Measurements from ENCODE around the gene DLG2. TPM values are rescaled to one million over a fixed set of nuclear protein-coding genes. Genes with fewer than 3 reads are reported as not detected.

DLG2 gene
- total RNA-seq, 3 donors from 2014 or later (not counting 1 experiment from before 2014, with no cell fraction given): 1.7 to 2.9 (median 2.2) TPM

DNA sequence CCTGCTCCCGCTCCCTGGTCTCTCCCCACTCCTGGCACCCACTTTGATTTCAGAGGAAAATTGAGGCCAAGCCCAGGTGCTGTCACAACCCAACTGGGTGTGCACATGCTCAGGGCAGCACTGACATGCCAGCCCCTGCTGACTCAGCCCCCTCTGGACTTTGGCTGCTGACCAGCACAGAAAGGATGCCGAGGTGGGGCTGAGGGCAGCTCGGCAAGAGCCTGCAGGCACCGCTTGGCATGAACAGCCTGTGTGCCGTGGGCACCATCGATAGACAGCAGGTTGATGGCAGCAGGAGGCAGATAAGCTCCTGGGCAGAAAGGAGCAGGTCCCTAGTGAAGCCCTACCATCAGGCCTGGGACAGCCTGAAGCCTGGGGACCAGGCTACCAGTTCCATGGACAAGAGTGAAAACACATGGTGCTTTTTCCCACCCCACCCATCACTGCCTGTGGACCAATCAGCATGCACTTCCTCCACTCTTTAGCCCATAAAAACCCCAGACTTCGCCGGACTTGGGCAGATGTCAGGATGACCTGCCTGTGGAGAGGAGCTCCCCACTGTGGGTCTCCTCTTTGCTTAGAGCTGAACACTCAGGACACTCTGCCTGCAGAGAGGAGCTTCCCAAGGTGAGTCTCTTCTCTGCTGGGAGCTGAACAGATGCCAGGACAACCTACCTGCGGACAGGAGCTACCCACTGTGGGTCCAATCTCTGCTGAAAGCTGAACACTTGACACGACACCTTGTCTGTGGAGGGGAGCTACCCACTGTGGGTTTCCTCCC is 832.3 kb downstream of the DLG2 start:
- H3K4me3 Mint-ChIP-seq: no peak overlapping the region
- Histone ChIP-seq H3K27ac (ENCODE audit: low read length) (no peak overlapping the region), H3K4me1 (ENCODE audit: control insufficient read depth, insufficient read depth, low read length) (no peaks in the 10 kb centered on the region), H3K4me3 (ENCODE audit: low read length) (no peak overlapping the region), H3K9me3 (ENCODE audit: control insufficient read depth, insufficient read depth, low read length) (peaks cover 23% of the 10 kb centered on the region), H3K27me3 (ENCODE audit: control insufficient read depth, insufficient read depth, low read length) (no peaks in the 10 kb centered on the region), H3K36me3 (ENCODE audit: control insufficient read depth, insufficient read depth, low read length) (no peaks in the 10 kb centered on the region)
- peaks cover 5 to 12% of the 10 kb centered on the region in 2 donors for H3K9me3 Mint-ChIP-seq
- H3K27ac Mint-ChIP-seq: no peak overlapping the region
- ATAC-seq (no peak), DNase-seq (no peak)
- intact Hi-C loops (cut with micrococcal nuclease): no loop called here
- TF ChIP-seq, protein P1, sequence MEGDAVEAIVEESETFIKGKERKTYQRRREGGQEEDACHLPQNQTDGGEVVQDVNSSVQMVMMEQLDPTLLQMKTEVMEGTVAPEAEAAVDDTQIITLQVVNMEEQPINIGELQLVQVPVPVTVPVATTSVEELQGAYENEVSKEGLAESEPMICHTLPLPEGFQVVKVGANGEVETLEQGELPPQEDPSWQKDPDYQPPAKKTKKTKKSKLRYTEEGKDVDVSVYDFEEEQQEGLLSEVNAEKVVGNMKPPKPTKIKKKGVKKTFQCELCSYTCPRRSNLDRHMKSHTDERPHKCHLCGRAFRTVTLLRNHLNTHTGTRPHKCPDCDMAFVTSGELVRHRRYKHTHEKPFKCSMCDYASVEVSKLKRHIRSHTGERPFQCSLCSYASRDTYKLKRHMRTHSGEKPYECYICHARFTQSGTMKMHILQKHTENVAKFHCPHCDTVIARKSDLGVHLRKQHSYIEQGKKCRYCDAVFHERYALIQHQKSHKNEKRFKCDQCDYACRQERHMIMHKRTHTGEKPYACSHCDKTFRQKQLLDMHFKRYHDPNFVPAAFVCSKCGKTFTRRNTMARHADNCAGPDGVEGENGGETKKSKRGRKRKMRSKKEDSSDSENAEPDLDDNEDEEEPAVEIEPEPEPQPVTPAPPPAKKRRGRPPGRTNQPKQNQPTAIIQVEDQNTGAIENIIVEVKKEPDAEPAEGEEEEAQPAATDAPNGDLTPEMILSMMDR (IDR thresholded peaks at IDR 0.05): no peak
- H3K4me1 Mint-ChIP-seq: no peaks in the 10 kb centered on the region
- H3K27me3 Mint-ChIP-seq (ENCODE audit: low read depth in 2 of 2): no peaks in the 10 kb centered on the region
- WGBS (ENCODE audit: insufficient coverage): 91% methylated on average over 10 of the region's 10 CpGs
- H3K36me3 Mint-ChIP-seq: peaks cover 5% of the 10 kb centered on the region

DNA sequence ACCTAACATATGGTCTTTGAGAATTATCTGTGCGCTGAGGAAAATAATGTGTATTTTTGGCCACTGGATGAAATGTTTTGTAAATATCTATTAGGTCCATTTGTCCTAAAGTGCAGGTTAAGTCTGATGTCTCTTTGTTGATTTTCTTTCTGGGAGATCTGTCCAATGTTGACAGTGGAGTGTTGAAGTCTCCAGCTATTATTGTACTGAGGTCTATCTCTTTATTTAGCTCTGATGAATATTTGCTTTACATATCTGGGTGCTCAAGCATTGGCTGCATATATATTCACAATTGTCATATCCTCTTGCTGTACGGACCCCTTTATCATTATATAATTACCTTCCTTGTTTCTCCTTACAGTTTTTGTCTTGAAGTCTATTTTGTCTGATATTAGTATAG is 833.8 kb downstream of the DLG2 start:
- Mint-ChIP-seq H3K36me3 (no peaks in the 10 kb centered on the region), H3K4me1 (no peaks in the 10 kb centered on the region), H3K4me3 (no peak overlapping the region), H3K27ac (no peak overlapping the region), H3K27me3 (ENCODE audit: low read depth in 2 of 2) (no peaks in the 10 kb centered on the region), H3K9me3 (peaks cover 8 to 10% of the 10 kb centered on the region in 2 donors)
- H3K9me3 ChIP-seq (ENCODE audit: control insufficient read depth, insufficient read depth, low read length): peaks cover 16% of the 10 kb centered on the region
- H3K4me1 ChIP-seq (ENCODE audit: control insufficient read depth, insufficient read depth, low read length): no peaks in the 10 kb centered on the region
- H3K36me3 ChIP-seq (ENCODE audit: control insufficient read depth, insufficient read depth, low read length): no peaks in the 10 kb centered on the region
- DNase-seq: no peak
- no peak overlapping the region for H3K4me3 ChIP-seq (ENCODE audit: low read length)
- no peaks in the 10 kb centered on the region for H3K27me3 ChIP-seq (ENCODE audit: control insufficient read depth, insufficient read depth, low read length)
- intact Hi-C loops (cut with micrococcal nuclease): no loop called here
- WGBS (ENCODE audit: insufficient coverage): 83% methylated on average over 2 of the region's 2 CpGs
- H3K27ac ChIP-seq (ENCODE audit: low read length): no peak overlapping the region
- TF ChIP-seq, protein P1 (IDR thresholded peaks at IDR 0.05): no peak
- no peak for ATAC-seq

DNA sequence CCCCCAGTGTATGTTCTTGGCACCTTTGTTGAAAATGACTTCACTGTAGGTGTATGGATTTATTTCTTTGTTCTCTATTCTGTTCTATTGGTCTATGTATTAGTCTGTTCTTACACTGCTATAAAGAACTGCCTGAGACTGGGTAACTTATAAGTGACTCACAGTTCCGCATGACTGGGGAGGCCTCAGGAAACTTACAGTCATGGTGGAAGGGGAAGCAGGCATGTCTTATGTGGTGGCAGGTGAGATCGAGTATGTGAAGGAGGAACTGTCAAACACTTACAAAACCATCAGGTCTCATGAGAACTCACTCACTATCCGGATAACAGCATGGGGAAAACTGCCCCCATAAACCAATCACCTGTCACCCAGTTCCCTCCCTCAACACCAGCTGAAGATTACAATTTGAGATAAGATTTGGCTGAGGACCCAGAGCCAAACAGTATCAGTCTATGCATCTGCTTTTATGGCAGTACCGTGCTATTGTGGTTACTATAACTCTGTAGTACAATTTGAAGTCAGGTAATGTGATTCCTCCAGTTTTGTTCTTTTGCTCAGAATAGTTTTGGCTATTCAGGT is 836.2 kb downstream of the DLG2 start:
- no peaks in the 10 kb centered on the region for H3K27me3 Mint-ChIP-seq (ENCODE audit: low read depth in 2 of 2)
- no peak overlapping the region for H3K27ac ChIP-seq (ENCODE audit: low read length)
- H3K4me3 ChIP-seq (ENCODE audit: low read length): no peak overlapping the region
- H3K9me3 ChIP-seq (ENCODE audit: control insufficient read depth, insufficient read depth, low read length): peaks cover 16% of the 10 kb centered on the region
- H3K36me3 ChIP-seq (ENCODE audit: control insufficient read depth, insufficient read depth, low read length): no peaks in the 10 kb centered on the region
- H3K4me3 Mint-ChIP-seq: no peak overlapping the region
- H3K9me3 Mint-ChIP-seq: peaks cover 10 to 13% of the 10 kb centered on the region in 2 donors
- 62% methylated on average over 3 of the region's 4 CpGs for WGBS (ENCODE audit: insufficient coverage)
- H3K27me3 ChIP-seq (ENCODE audit: control insufficient read depth, insufficient read depth, low read length): no peaks in the 10 kb centered on the region
- TF ChIP-seq, protein P1 (IDR thresholded peaks at IDR 0.05): no peak
- no peaks in the 10 kb centered on the region for H3K4me1 ChIP-seq (ENCODE audit: control insufficient read depth, insufficient read depth, low read length)
- DNase-seq (no peak), ATAC-seq (no peak)
- H3K36me3 Mint-ChIP-seq: no peaks in the 10 kb centered on the region
- no peaks in the 10 kb centered on the region for H3K4me1 Mint-ChIP-seq
- intact Hi-C loops (cut with micrococcal nuclease): no loop called here
- no peak overlapping the region for H3K27ac Mint-ChIP-seq
